Measurements from ENCODE around the gene MAFG.
"Not testable (repeated sequence)": the region's sequence is repeated elsewhere in the genome, so short reads cannot be mapped to it uniquely, and the experiment has no call there.

The MAFG gene

GRCh38 chr17:81923302-81924260 is 4.0 kb downstream of the MAFG start:
- no peak for DNase-seq (ENCODE audit: low read depth)

- DNase-seq (ENCODE audit: low read depth), result no peak
These were observed 4.8 kb downstream of the MAFG start for GRCh38 chr17:81922566-81923301.

- no peak for DNase-seq (ENCODE audit: low read depth)
These were observed 5.5 kb downstream of the MAFG start for GRCh38 chr17:81921996-81922565.

DNA sequence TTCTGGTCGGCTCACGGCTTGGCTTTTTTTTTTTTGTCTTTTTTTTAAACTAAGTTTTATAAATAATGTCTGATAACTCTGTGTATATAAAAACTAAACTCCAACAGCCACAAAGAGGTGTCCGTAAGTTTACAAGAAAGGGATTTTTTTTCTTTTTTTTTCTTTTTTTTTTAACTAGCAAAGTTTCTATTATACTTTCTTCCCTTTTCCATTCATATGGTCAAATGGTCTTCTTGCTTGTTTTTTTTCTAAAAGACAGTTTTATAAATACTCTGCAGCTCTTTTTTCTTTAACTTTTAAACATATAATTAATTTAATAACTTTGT is 6.0 kb downstream of the MAFG start:
- no peak for DNase-seq (ENCODE audit: low read depth)

DNA sequence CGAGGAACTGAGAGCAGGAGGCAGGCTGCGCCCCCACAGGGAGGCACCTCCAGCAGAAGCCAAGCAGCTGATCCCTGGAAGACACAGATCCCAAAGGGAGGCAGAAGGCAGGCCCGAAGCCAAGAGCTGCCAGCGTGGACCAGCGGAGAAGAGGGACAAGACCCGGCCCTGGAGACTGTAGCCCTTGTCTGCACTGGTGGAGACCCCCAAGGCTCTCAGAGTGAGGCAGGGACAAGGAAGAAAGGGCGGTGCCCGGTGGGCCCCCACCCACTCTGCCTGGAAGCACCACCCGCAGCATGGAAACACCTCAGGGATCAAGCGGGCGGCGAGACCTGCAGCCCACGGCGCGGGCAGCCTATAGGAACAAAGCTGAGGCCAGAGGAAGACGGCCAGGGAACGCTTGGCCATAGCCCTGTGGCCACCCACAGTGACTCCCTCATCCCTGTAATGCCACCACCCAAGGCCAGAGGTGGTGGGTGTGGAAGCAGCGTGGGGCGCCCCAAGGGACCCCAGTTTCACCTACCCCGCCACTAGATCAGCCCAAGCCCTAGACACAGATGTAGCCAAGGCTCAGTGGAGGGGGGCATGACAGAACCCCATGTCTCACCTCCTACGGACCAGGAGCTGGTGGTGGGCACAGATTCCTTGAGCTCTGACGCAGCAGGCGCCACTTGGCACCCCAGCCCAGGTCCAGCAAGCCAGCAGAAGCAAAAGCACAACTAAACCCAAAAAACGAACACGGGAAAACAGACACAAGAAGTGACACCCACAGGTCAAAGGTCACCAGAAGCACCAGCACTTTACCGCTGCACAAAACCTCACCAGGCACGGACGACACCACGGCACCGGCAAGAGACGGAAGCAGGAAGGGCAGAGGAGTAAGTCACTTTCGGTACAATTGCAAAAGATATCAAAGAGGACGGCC is 6.7 kb downstream of the MAFG start:
- no peak for DNase-seq (ENCODE audit: low read depth)

DNA sequence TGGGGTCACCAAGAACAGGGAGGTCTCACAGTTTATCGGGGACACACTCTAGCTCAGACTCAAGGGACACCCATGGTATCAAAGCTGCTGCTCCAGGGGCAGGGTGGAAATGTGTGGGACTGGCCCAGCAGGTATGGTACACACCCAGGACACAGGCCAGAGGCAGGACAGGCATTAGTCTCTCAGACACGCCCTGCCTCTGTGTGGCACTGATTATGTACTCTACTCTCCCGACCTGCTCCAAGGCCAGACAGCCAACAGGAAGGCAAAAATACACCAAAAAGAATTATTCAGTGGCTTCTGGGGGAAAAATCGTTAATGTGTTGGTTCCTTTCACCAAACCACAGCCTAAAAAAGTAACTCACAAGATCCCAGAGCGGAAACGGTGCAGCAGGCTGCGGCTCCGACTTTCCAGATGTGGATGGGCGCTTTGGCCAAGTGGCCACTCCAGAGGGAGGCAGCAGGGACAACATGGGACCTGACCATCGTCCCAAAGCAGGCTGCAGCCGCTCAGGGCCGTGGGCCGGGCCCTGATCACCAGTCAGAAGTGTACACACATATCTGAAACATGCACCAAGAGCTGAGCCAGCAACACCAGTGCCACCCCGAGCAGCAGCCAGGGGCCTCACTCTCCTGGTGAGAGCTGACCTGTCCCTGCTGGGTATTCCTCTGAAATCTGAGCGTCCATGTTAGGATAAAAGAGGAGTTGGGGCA is 8.5 kb downstream of the MAFG start:
- DNase-seq (ENCODE audit: low read depth), result no peak

GRCh38 chr17:81918333-81918669 is 9.2 kb downstream of the MAFG start:
- not testable (repeated sequence) for DNase-seq (ENCODE audit: low read depth)

DNA sequence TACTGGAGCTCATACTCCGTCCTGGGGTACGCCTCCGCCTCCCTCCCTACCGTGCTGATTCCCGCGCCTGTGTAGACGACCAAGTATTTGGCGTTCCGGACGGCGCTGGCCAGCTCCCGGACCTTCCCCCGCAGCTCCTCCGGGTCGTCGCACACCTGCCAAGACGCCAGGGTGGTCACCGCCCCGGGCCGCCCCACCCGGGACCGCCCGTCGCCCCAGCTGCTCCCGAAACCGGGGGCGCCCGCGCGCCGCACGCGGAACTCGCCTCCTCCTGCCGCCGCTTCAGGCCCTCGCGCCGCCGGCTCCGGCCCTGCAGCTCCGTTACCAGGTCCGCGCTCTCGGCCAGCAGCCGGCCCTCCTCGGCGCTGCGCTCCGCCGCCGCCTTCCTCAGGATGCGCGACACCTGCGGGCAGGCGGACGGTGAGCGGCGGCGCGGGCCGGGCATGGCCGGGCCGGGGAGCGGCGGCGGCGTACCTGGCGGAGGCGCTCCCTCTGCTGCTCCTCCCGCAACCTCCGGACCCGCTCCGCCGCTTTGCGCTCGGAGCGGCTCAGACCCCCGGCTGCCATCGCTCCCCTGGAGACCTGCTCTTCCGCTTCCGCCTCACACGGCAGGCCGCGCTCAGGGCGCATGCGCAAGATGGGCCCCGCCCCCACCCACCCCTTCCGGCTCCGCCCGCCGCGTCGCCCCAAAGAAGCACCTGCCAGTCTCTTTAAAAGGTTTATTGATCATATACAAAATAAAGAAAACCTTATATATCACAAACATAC is 9.8 kb downstream of the MAFG start, which contains the start of gene SIRT7:
Gene SIRT7 (minus strand): TSS at position 612 of the 768 bp plus-strand sequence. CDS start 45 bp downstream, at position 567.
- DNase-seq (ENCODE audit: low read depth), result peak; percentile 73

DNA sequence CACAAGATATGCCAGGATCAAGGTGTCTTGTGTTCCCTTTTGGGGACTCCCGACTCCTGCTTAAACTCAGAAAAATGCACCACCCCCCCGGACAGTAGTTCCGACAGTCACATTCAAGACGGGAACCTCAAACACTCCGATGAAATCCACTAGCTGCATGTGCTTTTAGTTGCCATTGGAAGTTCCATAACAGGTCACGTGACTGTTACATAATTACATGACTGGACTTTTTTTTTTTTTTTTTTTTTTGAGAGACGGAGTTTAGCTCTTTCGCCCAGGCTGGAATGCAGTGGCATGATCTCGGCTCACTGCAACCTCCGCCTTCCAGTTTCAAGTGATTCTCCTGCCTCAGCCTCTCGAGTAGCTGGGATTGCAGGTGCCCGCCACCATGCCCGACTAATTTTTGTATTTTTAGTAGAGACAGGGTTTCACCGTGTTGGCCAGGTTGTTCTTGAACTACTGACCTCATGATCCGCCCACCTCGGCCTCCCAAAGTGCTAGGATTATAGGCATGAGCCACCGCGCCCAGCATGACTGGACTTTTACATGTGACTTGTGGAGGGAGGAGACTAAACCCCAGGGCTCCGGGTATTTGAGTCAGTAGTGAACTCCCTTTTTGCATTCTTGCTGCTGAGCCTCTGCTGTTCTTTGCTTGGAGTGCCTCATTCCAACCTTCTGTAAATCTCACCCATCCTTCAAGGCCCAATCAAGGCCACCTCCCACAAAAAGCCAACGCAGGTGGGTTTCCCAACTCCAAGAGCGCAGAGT is 11.1 kb downstream of the MAFG start:
- DNase-seq (ENCODE audit: low read depth), result no peak

DNA sequence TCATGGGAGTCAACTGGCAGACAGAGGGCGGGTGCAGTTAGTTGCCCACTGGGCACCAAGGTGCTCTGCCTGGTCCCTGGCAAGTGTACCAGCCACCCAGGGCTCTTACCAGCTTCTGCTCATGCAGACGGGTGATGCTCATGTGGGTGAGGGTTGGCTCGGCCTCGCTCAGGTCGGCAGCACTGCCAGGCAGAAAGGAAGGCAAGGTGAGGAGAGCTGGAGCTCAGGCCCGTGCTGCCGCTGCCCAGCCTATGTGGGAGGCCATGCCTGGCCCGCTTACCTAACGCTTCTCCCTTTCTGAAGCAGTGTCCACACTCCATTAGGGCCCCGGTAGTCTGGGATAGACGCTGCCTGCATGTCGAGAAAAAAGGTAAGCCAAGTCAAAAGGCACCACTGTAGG is 12.2 kb downstream of the MAFG start:
- no peak for DNase-seq (ENCODE audit: low read depth)

DNA sequence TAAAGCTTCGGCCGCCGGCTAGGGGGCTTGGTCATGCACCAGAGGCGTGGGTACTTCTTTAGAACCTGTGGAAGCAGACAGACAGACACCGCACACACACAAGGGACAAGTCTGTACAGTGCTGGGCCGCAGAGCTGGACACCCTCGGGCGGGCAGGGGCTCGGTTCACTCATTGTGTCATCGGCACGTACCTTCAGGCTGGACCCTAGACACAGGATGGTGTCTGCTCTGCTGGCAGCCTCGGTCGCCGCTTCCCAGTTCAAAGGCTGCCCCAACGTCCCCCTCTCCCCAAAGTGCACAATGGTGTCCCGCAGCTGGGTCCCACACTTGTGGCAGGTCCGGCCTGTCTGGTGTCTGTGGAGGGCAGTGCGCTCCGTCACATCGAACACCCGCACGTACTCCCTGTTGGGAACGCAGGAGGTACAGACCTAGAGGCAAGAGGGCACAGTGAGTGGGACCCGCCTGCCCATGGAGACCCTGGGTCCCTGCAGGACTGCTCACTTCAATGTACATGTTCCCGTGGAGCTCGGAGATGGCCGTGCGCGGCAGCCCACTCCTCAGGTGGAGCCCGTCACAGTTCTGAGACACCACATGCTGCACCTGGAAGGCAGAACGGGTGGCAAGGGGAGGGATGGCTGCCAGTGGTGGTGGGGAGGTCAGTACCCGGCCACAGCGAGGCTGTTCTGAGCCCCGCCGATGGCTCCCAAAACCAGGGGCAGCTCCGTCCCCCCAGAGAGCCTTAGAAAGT is 13.3 kb downstream of the MAFG start:
- DNase-seq (ENCODE audit: low read depth), result no peak

- DNase-seq (ENCODE audit: low read depth), result no peak
These were observed 14.0 kb downstream of the MAFG start for GRCh38 chr17:81913394-81914102.

DNA sequence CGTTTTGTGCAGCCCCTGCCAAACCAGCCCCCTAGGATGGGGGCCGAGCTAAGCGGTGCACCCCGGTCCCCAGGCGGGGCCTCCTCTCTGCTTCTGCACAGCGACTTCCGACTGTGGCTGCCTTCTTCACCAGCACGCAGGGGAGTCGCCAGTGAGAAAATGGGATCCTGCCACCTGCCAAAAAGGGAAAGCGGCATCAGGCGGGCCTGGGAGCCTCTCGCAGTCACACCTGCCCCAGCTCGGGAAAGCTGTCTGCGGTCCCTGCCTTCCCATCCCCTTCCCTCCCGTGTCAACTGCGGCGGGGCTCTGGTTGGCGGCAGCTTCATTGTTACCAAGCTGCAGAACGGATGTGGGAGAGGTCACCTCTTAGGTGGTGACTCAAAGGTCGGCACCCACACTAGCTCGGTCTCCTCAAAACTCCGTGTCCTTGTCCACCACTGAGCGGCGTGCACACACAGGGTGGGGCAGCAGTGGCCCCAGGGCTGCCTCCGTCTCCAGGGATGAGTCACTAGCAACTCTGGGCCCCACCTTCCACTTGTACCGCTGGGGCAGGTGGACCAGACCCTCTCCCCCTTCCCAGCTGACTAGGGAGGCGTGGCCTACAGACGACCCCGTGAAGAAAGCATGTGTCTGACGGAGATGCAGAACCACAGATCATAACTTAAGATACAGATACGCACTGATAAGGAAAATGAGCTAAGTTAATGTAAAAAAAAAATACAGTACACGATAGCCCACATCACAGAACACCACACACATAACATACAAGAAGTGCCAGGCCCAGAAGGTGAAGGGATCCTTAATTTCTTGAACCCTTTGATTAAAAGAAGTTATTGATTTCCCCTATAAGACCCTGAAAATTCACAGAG is 14.9 kb downstream of the MAFG start:
- no peak for DNase-seq (ENCODE audit: low read depth)

- DNase-seq (ENCODE audit: low read depth), result no peak
These were observed 15.6 kb downstream of the MAFG start for GRCh38 chr17:81911969-81912368.

GRCh38 chr17:81911277-81911961 is 16.1 kb downstream of the MAFG start, which contains the start of gene PCYT2:
TSS of gene PCYT2 (minus strand) at chr17:81911399. CDS start at chr17:81911355, 44 bp downstream.
- DNase-seq (ENCODE audit: low read depth), result peak; percentile 94

GRCh38 chr17:81910840-81911276 is 16.7 kb downstream of the MAFG start:
- DNase-seq (ENCODE audit: low read depth), result no peak

Data from stimulated activated CD4-positive, alpha-beta T cell treated with anti-CD3 and anti-CD28 coated beads, Interleukin-2, amount 100 ng/mL, for 4 hours (primary cell).